NT2/D1 (cell line): ENCODE results near the gene NR1I3.

ENCODE experiments used
- SUZ12 ChIP-seq: IDR thresholded peaks from 2 replicates; pipeline ENCODE4 v1.6.1; 2011; ENCODE audit not compliant: insufficient read length, insufficient read depth; ENCODE audit errors: extremely low read depth
- YY1 ChIP-seq: IDR thresholded peaks from 2 replicates; pipeline ENCODE4 v1.6.1; 2011; ENCODE audit not compliant: insufficient read length, insufficient read depth
- ZNF274 ChIP-seq: IDR thresholded peaks from 2 replicates; pipeline ENCODE4 v1.6.1; 2011; ENCODE audit warnings: mild to moderate bottlenecking, low read depth, low read length

GRCh38 chr1:161261261-161262235, 23.5 kb upstream of the NR1I3 start:
- no peak for TF ChIP-seq YY1
- no peak for TF ChIP-seq ZNF274
- no peak for TF ChIP-seq SUZ12
